PC-9 (cell line): Measurements from ENCODE around the gene CDKN2B. TPM values are rescaled to one million over a fixed set of nuclear protein-coding genes. Genes with fewer than 3 reads are reported as not detected.
A peak's percentile ranks its signal among the peaks of the same experiment; 100 is the strongest.

Experiments used
- BruUV-seq: library from RNA; stranded (reverse); fragments of 400-500 nt; replicated peaks from 2 replicates; lab custom pipeline; 2021; lab: Mats Ljungman, UMichigan
- CTCF ChIA-PET: fragments of 300-600 bp; sonication (Branson Sonifier 250); formaldehyde crosslinking; loops from one replicate; lab custom pipeline; 2022; ENCODE audit warnings: antibody characterized with exemption; lab: Charles Lee
- POLR2A ChIA-PET: fragments of 300-600 bp; sonication (Branson Sonifier 250); formaldehyde crosslinking; loops from one replicate; lab custom pipeline; 2022; ENCODE audit warnings: antibody characterized with exemption; ENCODE audit not compliant: unreplicated experiment; lab: Charles Lee
- DNase-seq, 2 experiments: peaks; one replicate each; pipeline versions ENCODE4 v3.0.0 to v3.0.0-alpha.2; 2015 to 2022; ENCODE audit warnings: mixed read lengths in 1 of 2
- H2AFZ ChIP-seq: fragments of 200-600 bp; sonication (generic); 2 replicates; pipeline ENCODE4 v1.8.1; 2017; ENCODE audit warnings: antibody characterized with exemption
- H3F3A ChIP-seq: fragments of 200-600 bp; sonication (generic); 2 replicates; pipeline ENCODE4 v1.8.1; 2017; ENCODE audit warnings: antibody characterized with exemption, mild to moderate bottlenecking, low read depth; ENCODE audit not compliant: insufficient read depth
- H3K27ac ChIP-seq: fragments of 200-600 bp; sonication (generic); 2 replicates; pipeline ENCODE4 v1.6.1; 2016; ENCODE audit warnings: mixed run types
- H3K27me3 ChIP-seq: fragments of 200-600 bp; sonication (generic); 2 replicates; pipeline ENCODE4 v1.6.1; 2016; ENCODE audit warnings: low read depth, mixed run types; ENCODE audit not compliant: insufficient read depth
- H3K36me3 ChIP-seq: fragments of 200-600 bp; sonication (generic); 2 replicates; pipeline ENCODE4 v1.6.1; 2016; ENCODE audit warnings: low read depth, mixed run types
- H3K4me1 ChIP-seq: fragments of 200-600 bp; sonication (generic); replicated peaks from 2 replicates; pipeline ENCODE4 v1.6.1; 2016; ENCODE audit warnings: mixed run types; ENCODE audit not compliant: insufficient read depth
- H3K4me2 ChIP-seq: fragments of 200-600 bp; sonication (generic); 2 replicates; pipeline ENCODE4 v1.6.1; 2017; ENCODE audit warnings: mixed run types
- H3K4me3 ChIP-seq: fragments of 200-600 bp; sonication (generic); 2 replicates; pipeline ENCODE4 v1.6.1; 2016; ENCODE audit warnings: mixed run types
- H3K79me2 ChIP-seq: fragments of 200-600 bp; sonication (generic); 2 replicates; pipeline ENCODE4 v1.6.1; 2017; ENCODE audit warnings: low read depth, mixed run types
- H3K9me2 ChIP-seq: fragments of 200-600 bp; sonication (generic); 2 replicates; pipeline ENCODE4 v1.8.1; 2017; ENCODE audit warnings: mild to moderate bottlenecking; ENCODE audit not compliant: insufficient read depth
- H3K9me3 ChIP-seq: fragments of 200-600 bp; sonication (generic); 2 replicates; pipeline ENCODE4 v1.8.1; 2016; ENCODE audit warnings: low read depth; ENCODE audit not compliant: insufficient read depth
- H4K20me1 ChIP-seq: fragments of 200-600 bp; sonication (generic); 2 replicates; pipeline ENCODE4 v1.8.1; 2017; ENCODE audit not compliant: insufficient read depth
- CTCF ChIP-seq: fragments of 200-600 bp; sonication (generic); conservative IDR thresholded peaks from 2 replicates; pipeline ENCODE4 v1.6.1; 2017; ENCODE audit warnings: mixed run types, antibody characterized with exemption, mild to moderate bottlenecking, moderate library complexity
- EZH2 ChIP-seq: fragments of 200-600 bp; sonication (generic); IDR thresholded peaks from 2 replicates; pipeline ENCODE4 v1.8.0; 2017; ENCODE audit warnings: antibody characterized with exemption, low read depth
- intact Hi-C: fragments of 100-400 bp; cut with micrococcal nuclease; formaldehyde crosslinking; loops from one replicate; pipeline ENCODE4 v1.10.0; 2022; ENCODE audit not compliant: unreplicated experiment
- total RNA-seq: library from RNA; stranded (reverse); gene quantifications from 2 replicates; pipeline ENCODE4 v1.2.3, GENCODE V29; 2021

The CDKN2B gene
- total RNA-seq, 1 experiment from 2014 or later: 33.8 TPM

DNA sequence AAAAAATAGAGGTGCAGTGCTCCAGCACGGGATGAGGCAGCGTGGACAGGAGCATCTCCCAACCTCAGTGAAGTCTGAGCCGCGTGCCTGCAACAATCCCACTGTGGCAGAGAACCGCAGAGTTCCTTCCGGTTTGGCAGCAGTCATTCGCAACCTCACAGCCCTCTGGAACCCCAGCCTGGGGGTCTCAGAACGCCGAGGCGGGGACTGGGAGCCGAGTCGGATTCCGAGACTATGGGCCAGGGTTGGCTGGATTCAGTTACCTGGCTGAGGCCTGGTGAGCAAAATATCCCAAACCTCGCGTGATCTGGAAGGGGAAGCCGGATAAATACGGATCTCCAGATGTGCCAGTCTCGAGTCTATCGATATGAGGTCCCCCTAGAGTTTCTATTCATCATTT is 41.9 kb downstream of the CDKN2B start:
- CTCF ChIA-PET: no interaction called here

DNA sequence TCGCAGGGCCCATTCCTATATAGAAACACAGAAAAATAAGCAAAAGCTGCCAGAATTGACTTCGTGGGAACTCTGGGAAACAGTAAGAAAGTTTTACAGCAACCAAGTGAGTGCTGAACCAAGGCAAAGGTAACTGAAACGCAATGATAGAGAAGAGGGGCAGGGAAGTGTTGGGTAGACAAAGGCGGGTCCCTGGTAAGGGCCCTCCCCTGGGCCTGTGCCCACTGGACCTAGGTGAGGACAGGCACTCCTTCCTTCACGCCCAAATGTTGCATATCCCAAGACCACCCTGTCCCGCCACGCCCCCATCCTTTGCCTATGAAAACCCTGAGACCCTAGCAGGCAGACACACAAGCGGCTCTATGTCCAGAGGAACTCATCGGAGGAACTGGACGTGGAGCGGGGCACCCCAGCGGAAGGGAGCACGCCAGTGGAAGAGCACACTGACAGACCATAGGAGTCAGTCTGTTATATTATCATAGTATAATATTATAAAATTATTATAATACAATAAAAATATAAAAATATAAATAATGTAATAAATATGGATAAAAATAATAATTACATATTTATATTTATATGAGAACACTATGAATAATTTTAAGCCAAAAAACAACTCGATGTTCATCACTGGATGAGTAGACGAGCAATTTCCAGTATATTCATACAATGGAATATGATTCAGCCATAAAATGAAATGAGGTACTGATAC is 42.8 kb downstream of the CDKN2B start:
- CTCF ChIA-PET: interaction anchor here (0.6 kb wide), 1 partner anchor 696 kb away, joined by 5 read pairs; no protein-coding TSS in a partner anchor
- Histone ChIP-seq H2AFZ (no peak overlapping the region), H3K27me3 (no peaks in the 10 kb centered on the region), H3K36me3 (peaks cover 23% of the 10 kb centered on the region), H3K4me2 (no peak overlapping the region), H3F3A (peaks cover 21% of the 10 kb centered on the region; the same call in 1 of the 2 replicates), H3K4me1 (no peaks in the 10 kb centered on the region), H3K9me3 (no peaks in the 10 kb centered on the region), H4K20me1 (no peaks in the 10 kb centered on the region), H3K9me2 (no peaks in the 10 kb centered on the region), H3K4me3 (no peak overlapping the region), H3K79me2 (peaks cover 9% of the 10 kb centered on the region), H3K27ac (no peak overlapping the region)
- POLR2A ChIA-PET: no interaction called here
- intact Hi-C loops: no loop called here
- no peak for TF ChIP-seq EZH2
- TF ChIP-seq CTCF: no peak
- no TSS peak for BruUV-seq
- no peak for DNase-seq

More for the DNA sequence above, 41.9 kb downstream of the CDKN2B start:
- Histone ChIP-seq H3K4me2 (no peak overlapping the region), H3K27ac (no peak overlapping the region), H3K36me3 (peaks cover 29% of the 10 kb centered on the region), H3K27me3 (no peaks in the 10 kb centered on the region), H3K9me2 (no peaks in the 10 kb centered on the region), H3F3A (peaks cover 21% of the 10 kb centered on the region; the same call in 1 of the 2 replicates), H2AFZ (no peak overlapping the region), H4K20me1 (peaks cover under 1% of the 10 kb centered on the region; the same call in 1 of the 2 replicates), H3K9me3 (no peaks in the 10 kb centered on the region), H3K4me1 (peaks cover 5% of the 10 kb centered on the region), H3K79me2 (peaks cover 16% of the 10 kb centered on the region), H3K4me3 (no peak overlapping the region)
- BruUV-seq: no TSS peak
- intact Hi-C loops: no loop called here
- no peak for DNase-seq
- POLR2A ChIA-PET: no interaction called here
- TF ChIP-seq EZH2: no peak
- TF ChIP-seq CTCF: no peak

DNA sequence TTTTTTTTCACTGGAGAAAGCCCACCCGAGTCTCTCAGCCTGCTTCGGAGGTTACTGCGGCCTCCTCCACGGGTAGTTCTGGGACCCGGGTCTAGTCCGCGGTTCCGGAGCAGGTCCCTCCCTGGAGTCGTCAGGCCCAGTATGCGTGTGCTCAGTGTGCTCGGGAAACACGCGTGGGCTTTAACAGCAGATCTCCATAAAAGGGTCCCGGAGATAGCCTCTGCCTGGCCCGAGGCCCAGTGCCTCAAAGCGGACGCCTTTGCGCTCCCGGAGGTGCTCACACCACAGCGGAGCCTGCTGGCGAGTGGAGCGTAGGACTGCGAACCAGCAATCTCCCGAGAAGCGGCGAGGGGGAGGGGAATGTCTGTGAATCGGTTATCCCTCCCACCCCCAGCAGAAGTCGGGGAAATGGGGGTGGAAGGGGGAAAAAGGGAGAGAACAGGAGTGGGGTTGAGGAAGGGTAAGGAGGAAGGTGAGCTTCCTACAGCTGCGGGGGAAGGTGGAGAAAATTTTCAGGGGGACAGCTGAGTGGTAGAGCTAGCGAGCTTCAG is 43.6 kb downstream of the CDKN2B start:
- H3K27me3 ChIP-seq: no peaks in the 10 kb centered on the region
- H3K27ac ChIP-seq: no peak overlapping the region
- DNase-seq: peak in 1 of 2 experiments; percentile 19
- H3K79me2 ChIP-seq: 0 out of 2 replicates have a peak, but pooled peaks cover 5% of the 10 kb centered on the region
- BruUV-seq: TSS peak; percentile 5
- peaks cover 20% of the 10 kb centered on the region for H3K36me3 ChIP-seq
- no peak overlapping the region for H3K4me2 ChIP-seq
- H3K9me3 ChIP-seq: no peaks in the 10 kb centered on the region
- TF ChIP-seq EZH2 (no peak), CTCF (no peak)
- H2AFZ ChIP-seq: no peak overlapping the region
- H4K20me1 ChIP-seq: no peaks in the 10 kb centered on the region
- CTCF ChIA-PET: no interaction called here
- peaks cover 21% of the 10 kb centered on the region; the same call in 1 of the 2 replicates for H3F3A ChIP-seq
- H3K4me3 ChIP-seq: no peak overlapping the region
- intact Hi-C loops: no loop called here
- POLR2A ChIA-PET: no interaction called here
- H3K9me2 ChIP-seq: no peaks in the 10 kb centered on the region
- H3K4me1 ChIP-seq: no peaks in the 10 kb centered on the region
